ENCODE data around the gene PNPLA7.
"Not testable (repeated sequence)": the region's sequence is repeated elsewhere in the genome, so short reads cannot be mapped to it uniquely, and the experiment has no call there.

PNPLA7 gene

GRCh38 chr9:137515338-137515724 lies 34.9 kb downstream of the PNPLA7 start:
- no peak for DNase-seq (ENCODE audit: low read depth in 2 of 2)

DNA sequence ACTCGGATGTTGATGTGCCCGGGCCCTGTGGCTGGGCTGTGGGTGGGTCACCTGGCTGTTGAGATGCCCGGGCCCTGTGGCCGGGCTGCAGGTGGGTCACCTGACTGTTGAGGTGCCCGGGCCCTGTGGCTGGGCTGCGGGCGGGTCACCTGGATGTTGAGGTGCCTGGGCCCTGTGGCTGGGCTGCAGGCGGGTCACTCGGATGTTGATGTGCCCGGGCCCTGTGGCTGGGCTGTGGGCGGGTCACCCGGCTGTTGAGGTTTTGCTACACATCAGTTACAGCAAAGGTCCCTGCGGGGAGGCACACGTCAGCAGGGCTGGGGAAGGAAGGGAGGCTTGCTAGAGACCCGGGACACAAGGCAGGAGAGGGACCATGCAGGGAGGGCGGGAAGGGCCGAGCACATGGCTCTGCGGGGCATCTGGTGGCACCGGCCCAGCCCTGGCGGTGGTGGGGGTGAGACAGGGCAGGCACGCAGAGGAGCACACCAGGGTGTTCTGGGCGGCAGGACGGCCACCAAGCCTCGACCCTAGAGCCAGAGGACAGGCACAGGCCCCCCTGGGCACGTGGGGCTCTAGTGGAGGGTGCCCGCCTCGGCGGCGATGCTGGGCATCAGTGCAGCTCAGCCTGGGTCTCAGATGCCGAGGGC lies 35.4 kb downstream of the PNPLA7 start:
- DNase-seq (ENCODE audit: low read depth in 2 of 2), result no peak

GRCh38 chr9:137513801-137514570 lies 36.2 kb downstream of the PNPLA7 start:
- DNase-seq (ENCODE audit: low read depth in 2 of 2), result not testable (repeated sequence)

DNA sequence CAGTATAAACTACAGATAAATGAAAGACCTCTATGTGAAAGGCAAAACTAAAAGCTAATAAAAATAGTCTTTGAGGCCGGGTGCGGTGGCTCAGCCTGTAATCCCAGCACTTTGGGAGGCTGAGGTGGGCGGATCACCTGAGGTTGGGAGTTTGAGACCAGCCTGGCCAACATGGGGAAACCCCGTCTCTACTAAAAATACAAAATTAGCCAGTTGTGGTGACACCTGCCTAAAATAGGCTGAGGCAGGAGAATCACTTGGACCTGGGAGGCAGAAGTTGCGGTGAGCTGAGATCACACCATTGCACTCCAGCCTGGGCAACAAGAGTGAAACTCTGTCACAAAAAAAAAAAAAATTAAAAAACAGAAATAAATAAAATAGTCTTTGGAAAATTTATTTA lies 37.1 kb downstream of the PNPLA7 start:
- not testable (repeated sequence) for DNase-seq (ENCODE audit: low read depth in 2 of 2)

- DNase-seq (ENCODE audit: low read depth in 2 of 2), result no peak
Observed at GRCh38 chr9:137511758-137512463, 38.3 kb downstream of the PNPLA7 start.

DNA sequence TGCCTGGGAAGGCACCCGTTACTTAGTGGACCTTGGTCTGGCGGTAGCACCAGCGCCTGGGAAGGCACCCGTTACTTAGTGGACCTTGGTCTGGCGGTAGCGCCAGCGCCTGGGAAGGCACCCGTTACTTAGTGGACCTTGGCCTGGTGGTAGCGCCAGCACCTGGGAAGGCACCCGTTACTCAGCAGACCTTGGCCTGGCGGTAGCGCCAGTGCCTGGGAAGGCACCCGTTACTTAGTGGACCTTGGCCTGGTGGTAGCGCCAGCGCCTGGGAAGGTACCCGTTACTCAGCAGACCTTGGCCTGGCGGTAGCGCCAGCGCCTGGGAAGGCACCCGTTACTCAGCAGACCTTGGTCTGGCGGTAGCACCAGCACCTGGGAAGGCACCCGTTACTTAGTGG lies 39.1 kb downstream of the PNPLA7 start:
- DNase-seq (ENCODE audit: low read depth in 2 of 2), result not testable (repeated sequence)

GRCh38 chr9:137509198-137509597 lies 41.0 kb downstream of the PNPLA7 start:
- no peak for DNase-seq (ENCODE audit: low read depth in 2 of 2)

GRCh38 chr9:137506702-137507171 lies 43.5 kb downstream of the PNPLA7 start:
- no peak for DNase-seq (ENCODE audit: low read depth in 2 of 2)

GRCh38 chr9:137506274-137506673 lies 43.9 kb downstream of the PNPLA7 start:
- DNase-seq (ENCODE audit: low read depth in 2 of 2), result no peak

GRCh38 chr9:137505421-137506140 lies 44.6 kb downstream of the PNPLA7 start:
- DNase-seq (ENCODE audit: low read depth in 2 of 2), result no peak

DNA sequence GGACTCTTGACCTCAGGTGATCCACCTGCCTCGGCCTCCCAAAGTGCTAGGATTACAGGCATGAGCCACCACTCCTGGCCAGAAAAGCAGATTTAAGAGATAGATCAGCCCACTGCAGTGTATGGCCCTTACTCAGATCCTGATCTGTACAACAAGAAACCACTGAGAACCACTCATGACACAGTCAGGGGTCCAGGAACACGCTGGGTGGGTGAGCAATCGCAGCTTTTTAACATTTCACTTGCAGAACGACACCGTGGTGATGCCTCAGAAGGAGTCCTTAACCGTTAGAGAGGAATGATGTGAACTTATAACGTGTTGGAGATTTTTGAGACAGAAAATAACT lies 45.8 kb downstream of the PNPLA7 start:
- DNase-seq (ENCODE audit: low read depth in 2 of 2), result no peak

DNA sequence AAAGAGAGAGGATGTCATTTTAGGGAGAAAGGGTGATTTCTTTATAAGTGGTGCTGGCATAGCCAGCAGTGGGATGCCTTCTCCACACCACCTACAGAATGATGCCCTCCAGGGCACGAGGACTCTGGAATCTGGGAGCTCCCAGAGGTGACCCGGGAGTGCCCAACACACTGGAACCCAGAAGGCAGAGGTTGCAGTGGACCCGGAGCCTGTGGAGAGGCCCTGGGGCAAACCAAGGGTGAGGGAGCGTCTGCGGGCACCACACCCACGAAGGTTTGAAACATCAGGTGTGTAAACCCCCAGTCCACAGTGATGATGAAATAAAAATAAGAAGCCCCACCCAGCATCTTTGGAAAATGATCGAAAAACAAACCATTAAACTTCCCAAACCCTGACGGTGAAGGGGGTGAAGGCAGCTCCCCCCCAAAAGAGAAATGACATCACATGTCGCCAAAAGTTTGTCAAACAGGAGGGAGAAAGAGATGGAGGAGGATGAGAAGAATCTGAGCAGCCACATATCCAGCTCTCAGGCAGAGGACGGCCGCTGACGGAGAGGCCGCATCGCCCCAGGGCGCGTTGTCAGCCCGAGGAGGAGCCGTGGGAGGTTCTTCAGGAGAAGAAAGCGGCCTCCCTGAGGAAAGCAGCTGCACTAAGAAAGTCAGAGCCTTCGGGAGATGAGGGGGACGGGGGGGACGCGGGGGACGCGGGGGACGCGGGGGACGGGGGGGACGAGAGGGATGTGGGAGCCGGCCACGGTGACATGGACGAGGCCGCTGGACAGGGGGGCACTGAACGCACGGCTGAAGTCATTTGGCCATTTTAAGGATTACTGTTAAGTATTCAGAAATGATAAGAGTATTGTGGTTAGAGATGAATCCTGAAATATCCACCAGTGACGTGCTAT lies 47.9 kb downstream of the PNPLA7 start:
- no peak for DNase-seq (ENCODE audit: low read depth in 2 of 2)

- DNase-seq (ENCODE audit: low read depth in 2 of 2), result no peak
Observed at GRCh38 chr9:137501457-137501856, 48.7 kb downstream of the PNPLA7 start.

DNA sequence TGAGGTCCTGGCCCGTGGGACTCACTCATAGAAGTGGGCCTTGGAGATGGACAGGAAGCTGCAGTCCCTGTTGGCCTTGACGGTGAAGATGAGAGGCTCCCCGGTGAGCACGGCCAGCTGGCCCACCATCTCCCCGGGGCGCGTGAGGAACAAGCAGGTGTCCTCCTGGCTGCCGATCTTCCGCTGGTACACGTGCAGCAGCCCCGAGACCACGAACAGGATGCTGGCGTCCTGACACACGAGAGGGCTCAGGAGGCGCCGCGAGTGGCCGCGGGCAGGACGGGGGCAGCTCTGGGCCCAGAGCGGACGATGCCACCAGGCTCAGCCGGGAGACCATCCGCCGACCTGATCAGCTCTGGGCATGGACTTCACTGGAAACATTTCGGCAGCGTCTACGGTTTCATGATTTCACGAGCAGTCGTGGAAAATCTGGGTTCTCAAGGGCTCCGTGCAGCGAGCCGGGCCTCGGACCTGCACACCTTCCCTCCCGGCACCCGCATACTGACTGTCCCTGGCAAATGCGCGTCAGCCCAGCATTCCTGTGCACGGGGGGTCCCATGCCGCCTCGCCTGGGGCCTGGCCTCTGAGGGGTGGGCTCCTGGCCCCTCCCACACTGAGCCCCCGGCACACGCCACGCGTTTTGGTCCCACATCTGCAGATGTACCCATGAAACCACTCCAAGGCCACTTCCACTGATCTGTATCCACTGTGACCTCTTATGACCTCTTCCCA lies 49.4 kb downstream of the PNPLA7 start:
- no peak for DNase-seq (ENCODE audit: low read depth in 2 of 2)

DNA sequence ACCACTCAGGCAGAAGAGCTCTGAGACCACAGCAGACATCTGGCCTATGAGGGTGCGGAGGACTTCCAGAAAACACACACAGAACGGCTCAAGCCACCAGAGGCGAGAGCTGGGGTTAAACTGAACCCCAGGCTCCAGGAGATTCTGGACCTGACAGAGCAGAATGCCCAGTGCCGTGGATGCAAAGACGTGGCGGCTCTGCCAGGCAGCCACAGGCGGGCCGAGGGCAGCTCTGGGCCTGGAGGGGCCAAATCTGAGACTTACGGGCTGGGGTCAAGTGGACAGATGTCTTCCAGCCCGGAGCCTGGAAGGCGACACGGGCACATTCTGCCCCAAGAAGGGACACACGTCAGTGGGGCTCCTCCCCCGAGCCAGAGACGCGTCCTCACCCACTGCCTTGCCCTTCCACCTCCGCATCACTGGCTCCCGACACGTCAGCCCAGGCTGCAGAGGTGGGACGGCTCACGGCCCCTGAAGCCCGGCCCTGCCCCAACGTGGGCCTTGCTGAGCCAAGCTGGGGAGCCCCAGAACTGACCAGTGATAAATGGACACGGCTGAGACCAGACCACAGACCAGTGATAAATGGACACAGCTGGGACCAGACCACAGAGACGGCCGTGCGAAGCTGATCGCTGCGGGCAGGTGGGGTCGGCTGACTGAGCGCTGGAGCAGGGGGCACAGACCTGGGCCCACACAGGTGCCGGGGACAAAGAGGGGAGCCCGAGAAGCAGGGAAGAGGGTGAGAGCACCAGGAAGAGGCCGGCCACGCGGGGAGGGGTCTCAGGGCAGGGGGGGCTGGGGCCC lies 50.1 kb downstream of the PNPLA7 start:
- DNase-seq (ENCODE audit: low read depth in 2 of 2), result no peak

GRCh38 chr9:137499416-137499815 lies 50.8 kb downstream of the PNPLA7 start:
- no peak for DNase-seq (ENCODE audit: low read depth in 2 of 2)

DNA sequence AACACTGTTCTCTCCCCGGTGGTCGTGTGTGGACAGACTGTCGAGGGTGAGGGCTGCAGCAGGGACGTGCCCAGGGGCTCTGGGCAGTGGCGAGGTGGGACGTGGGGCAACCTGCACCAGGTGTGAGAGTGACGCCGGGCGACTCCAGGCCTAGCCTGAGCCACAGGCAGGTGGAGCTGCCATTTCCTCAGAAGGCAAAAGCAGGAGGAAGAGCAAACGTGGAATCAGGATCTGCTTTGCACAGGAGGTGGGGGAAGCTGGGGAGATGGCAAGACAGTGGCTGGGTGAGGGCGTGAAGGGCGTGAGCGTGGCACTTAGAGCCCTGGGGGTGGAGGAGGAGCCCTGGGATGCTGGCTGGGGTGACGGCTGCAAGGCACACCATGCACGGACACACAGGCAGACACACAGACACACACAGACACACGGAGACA lies 51.5 kb downstream of the PNPLA7 start:
- no peak for DNase-seq (ENCODE audit: low read depth in 2 of 2)

DNA sequence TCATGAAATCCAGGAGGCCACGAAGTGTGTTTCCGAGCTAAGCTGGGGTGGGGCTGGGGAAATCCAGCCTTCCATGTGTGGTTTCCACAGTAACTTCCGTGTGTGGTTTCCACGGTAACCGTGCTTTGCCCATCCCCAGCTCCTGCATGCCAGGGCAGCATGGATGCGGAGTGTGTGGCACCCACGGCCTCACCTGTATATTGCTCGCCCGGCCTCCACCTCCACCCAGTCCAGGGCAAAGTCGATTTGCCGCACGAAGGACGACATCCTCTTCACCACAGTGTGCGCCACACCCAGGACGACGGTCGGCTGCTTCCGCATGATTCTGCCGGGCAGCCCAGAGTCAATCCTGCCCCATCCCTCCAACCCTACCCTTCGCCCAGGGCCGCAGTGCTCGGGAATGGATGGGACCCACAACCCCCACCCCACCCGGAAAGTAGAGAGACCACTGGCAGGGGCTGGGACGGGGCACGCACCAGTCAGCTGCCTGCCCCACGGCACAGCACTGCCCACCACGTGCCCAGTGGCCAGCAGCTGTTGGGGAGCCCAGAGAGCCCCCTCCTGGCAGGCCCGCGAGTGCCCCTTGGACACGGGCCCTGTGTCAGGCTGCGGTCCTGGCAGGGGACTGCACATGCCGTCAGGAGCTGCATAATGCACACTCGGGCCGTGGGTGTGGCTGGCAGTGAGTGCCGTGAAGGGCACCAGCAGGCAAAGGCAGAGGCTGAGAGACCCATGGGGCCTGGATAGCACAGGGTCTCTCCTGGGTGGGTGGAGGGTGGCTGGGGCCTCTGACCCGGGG lies 52.1 kb downstream of the PNPLA7 start:
- DNase-seq (ENCODE audit: low read depth in 2 of 2), result no peak
